Fibroblast of the aortic adventitia (primary cell): ENCODE data around the gene SCN4A. TPM values are rescaled to one million over a fixed set of nuclear protein-coding genes. Genes with fewer than 3 reads are reported as not detected.
"Not testable (repeated sequence)": the region's sequence is repeated elsewhere in the genome, so short reads cannot be mapped to it uniquely, and the experiment has no call there.

ENCODE experiments used
- DNase-seq: peaks from one replicate; pipeline ENCODE4 v3.0.0-alpha.2; 2010; ENCODE audit warnings: low read depth
- H3K4me3 ChIP-seq: 2 replicates; pipeline ENCODE4 v1.5.1; 2011; ENCODE audit warnings: low read depth, mild to moderate bottlenecking, control low read depth, low read length, moderate library complexity
- total RNA-seq: library from RNA; depleted of rRNA; stranded (reverse); fragments of >200 nt; gene quantifications from 2 replicates; pipeline ENCODE4 v1.2.3, GENCODE V29; 2012; ENCODE audit warnings: low replicate concordance
- TF ChIP-seq, protein P1 (sequence below): IDR thresholded peaks from 2 replicates; pipeline ENCODE4 v1.5.1; 2011; ENCODE audit warnings: mild to moderate bottlenecking, low read length, control low read depth, inconsistent platforms; ENCODE audit not compliant: insufficient read depth

Gene SCN4A
- 0.18 TPM in 1 of 2 replicates, not detected in the other for total RNA-seq

- DNase-seq, result no peak
- TF ChIP-seq, protein P1, sequence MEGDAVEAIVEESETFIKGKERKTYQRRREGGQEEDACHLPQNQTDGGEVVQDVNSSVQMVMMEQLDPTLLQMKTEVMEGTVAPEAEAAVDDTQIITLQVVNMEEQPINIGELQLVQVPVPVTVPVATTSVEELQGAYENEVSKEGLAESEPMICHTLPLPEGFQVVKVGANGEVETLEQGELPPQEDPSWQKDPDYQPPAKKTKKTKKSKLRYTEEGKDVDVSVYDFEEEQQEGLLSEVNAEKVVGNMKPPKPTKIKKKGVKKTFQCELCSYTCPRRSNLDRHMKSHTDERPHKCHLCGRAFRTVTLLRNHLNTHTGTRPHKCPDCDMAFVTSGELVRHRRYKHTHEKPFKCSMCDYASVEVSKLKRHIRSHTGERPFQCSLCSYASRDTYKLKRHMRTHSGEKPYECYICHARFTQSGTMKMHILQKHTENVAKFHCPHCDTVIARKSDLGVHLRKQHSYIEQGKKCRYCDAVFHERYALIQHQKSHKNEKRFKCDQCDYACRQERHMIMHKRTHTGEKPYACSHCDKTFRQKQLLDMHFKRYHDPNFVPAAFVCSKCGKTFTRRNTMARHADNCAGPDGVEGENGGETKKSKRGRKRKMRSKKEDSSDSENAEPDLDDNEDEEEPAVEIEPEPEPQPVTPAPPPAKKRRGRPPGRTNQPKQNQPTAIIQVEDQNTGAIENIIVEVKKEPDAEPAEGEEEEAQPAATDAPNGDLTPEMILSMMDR, result no peak
- H3K4me3 ChIP-seq, result no peak within 1 kb of the TSS
These were observed at the start of gene SCN4A for GRCh38 chr17:63972796-63973195. Gene SCN4A (minus strand): TSS chr17:63972918. CDS start chr17:63972841, 77 bp downstream.

GRCh38 chr17:64020056-64020766, 47.5 kb upstream of the SCN4A start, which contains the start of gene ICAM2:
Gene ICAM2 (minus strand): TSS chr17:64020633. CDS start chr17:64006691, 13,942 bp downstream.
- TF ChIP-seq, protein P1, result no peak
- no peak for DNase-seq
- peak within 1 kb of the TSS; percentile 46 for H3K4me3 ChIP-seq

DNA sequence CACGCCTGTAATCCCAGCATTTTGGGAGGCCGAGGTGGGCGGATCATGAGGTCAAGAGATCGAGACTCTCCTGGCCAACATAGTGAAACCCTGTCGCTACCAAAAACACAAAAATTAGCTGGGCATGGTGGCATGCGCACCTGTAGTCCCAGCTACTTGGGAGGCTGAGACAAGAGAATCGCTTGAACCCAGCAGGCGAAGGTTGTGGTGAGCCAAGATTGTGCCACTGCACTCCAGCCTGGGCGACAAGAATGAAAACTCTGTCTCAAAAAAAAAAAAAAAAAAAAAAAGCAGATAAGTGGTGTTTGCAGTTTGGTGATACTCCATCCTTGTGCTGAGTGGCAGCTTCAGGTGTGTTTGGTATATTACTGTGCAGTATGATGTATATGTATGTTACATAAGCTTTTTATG, 46.8 kb upstream of the SCN4A start:
- not testable (repeated sequence) for DNase-seq, H3K4me3 ChIP-seq

DNA sequence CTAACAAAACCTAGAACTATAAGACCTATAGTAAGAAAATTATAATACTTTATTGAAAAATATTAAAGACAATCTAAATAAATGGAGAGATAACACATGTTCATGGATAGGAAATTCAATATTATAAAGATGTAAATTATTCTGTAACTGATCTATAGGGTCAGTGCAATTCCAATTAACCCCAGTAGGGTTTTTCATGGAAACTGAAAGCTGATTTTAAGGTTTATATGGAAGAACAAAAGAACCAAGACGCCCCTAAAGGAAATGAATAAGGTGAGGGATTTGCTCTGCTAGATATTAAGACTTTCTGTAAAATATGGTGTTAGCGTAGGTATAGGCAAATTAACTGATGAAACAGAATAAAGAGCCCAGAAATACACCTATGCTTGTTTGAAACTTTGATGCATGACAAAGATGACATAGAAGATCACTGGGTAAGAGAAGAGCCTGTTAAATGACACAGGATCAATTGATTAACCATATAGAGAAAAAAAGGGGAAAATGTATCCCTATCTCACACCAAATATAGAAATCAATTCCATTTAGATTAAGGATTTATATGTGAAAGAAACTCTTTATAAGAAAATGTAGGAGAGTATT, 44.8 kb upstream of the SCN4A start:
- H3K4me3 ChIP-seq, result no peak overlapping the region
- TF ChIP-seq, protein P1, result peak; percentile 39
- no peak for DNase-seq

- DNase-seq, result no peak
- TF ChIP-seq, protein P1, result no peak
- H3K4me3 ChIP-seq, result no peak overlapping the region
These were observed 44.3 kb upstream of the SCN4A start for GRCh38 chr17:64016974-64017373.

DNA sequence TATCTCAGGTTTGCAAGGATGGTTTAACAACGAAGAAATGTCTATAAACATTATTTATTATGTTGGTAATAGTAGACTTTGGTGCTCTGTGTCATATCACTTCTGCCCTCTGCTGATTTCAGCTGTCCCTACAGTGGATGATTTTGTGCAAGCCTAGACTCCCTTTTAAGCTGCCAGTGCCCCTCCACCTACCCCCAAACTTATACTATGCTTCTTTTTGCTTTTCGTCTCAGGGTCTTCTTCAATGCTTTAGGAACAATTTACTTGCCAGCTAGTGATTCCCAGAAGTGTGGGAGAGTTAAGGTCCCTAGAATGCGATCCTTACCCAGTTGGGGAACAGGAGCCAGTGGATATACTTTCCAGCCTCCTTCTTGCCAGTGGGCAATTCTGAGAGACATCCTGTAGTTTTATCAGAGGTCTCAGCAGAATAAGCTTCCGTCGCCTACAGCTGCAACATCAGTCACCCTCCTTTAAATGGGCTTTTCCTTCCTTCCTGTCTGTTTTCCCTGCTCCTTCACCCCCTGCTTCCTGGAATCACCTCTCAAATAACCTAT, 43.6 kb upstream of the SCN4A start:
- no peak for DNase-seq
- H3K4me3 ChIP-seq, result no peak overlapping the region
- TF ChIP-seq, protein P1, result peak; percentile 42

DNA sequence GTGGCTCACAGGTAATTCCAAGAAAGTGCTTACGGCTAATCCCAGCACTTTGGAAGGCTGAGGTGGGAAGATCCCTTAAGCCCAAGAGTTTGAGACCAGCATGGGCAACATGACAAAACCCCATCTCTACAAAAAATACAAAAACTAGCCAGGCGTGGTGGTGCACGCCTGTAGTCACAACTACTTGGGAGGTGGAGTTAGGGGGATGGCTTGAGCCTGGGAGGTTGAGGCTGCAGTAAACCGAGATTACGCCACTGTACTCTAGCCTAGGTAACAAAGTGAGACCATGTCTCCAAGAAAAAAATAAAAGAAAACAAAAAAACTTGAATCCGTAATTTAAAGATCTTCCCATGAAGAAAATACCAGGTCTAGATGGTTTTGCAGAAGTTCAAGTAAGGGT, 42.7 kb upstream of the SCN4A start:
- TF ChIP-seq, protein P1, result no peak
- no peak for DNase-seq
- H3K4me3 ChIP-seq, result no peak overlapping the region
